OCI-LY3 (cell line): ENCODE results near the gene SYCP3.
A peak's percentile ranks its signal among the peaks of the same experiment; 100 is the strongest.

Experiments
- H2AFZ ChIP-seq: fragments of 200-600, 300-600 bp; shearing (Covaris generic); 2 replicates; pipeline ENCODE4 v1.6.0; 2014; ENCODE audit warnings: antibody characterized with exemption, low read depth, low read length
- H3K27ac ChIP-seq: fragments of 200-600, 300-600 bp; sonication (generic); 2 replicates; pipeline ENCODE4 v1.5.1; 2014; ENCODE audit warnings: mild to moderate bottlenecking, low read length, moderate library complexity, mixed read lengths
- H3K27me3 ChIP-seq: fragments of 200-600, 300-600 bp; sonication (generic); 2 replicates; pipeline ENCODE4 v1.6.1; 2014; ENCODE audit warnings: low read depth, low read length, mixed read lengths
- H3K36me3 ChIP-seq: fragments of 200-600, 300-600 bp; sonication (generic); replicated peaks from 2 replicates; pipeline ENCODE3; 2014; ENCODE audit warnings: low read depth, low read length, mixed read lengths
- H3K4me1 ChIP-seq: fragments of 300-600, 200-600 bp; sonication (generic); 2 replicates; pipeline ENCODE4 v1.6.1; 2014; ENCODE audit warnings: low read length, mixed read lengths
- H3K4me2 ChIP-seq: fragments of 200-600, 300-600 bp; sonication (generic); 2 replicates; pipeline ENCODE4 v1.6.1; 2014; ENCODE audit warnings: low read length, mixed read lengths
- H3K4me3 ChIP-seq: fragments of 300-600, 200-600 bp; sonication (generic); 2 replicates; pipeline ENCODE4 v1.5.1; 2014; ENCODE audit warnings: antibody characterized with exemption, mild to moderate bottlenecking, low read length, moderate library complexity
- H3K79me2 ChIP-seq: fragments of 300-600, 200-600 bp; shearing (Covaris generic); 2 replicates; pipeline ENCODE4 v1.6.1; 2014; ENCODE audit warnings: mild to moderate bottlenecking, low read length, mixed read lengths
- H3K9ac ChIP-seq: fragments of 300-600, 200-600 bp; shearing (Covaris generic); 2 replicates; pipeline ENCODE4 v1.6.0; 2014; ENCODE audit warnings: mild to moderate bottlenecking, low read length, moderate library complexity
- H3K9me3 ChIP-seq: fragments of 200-600, 300-600 bp; shearing (Covaris generic); 2 replicates; pipeline ENCODE4 v1.6.1; 2014; ENCODE audit warnings: low read length, mixed read lengths; ENCODE audit not compliant: insufficient read depth
- H4K20me1 ChIP-seq: fragments of 200-600, 300-600 bp; sonication (generic); 2 replicates; pipeline ENCODE4 v1.6.1; 2016; ENCODE audit warnings: low read length, mixed read lengths; ENCODE audit not compliant: insufficient read depth
- CTCF ChIP-seq: fragments of 200-600, 300-600 bp; sonication (generic); IDR thresholded peaks from 2 replicates; pipeline ENCODE4 v1.5.1; 2014; ENCODE audit warnings: antibody characterized with exemption, low read length, low read depth
- EZH2phosphoT487 ChIP-seq: fragments of 200-600 bp; shearing (Covaris generic); IDR thresholded peaks from 2 replicates; pipeline ENCODE4 v1.6.1; 2018; ENCODE audit warnings: antibody characterized with exemption, mixed run types, low read depth

SYCP3 gene

GRCh38 chr12:101703487-101703886, 35.8 kb downstream of the SYCP3 start:
- Histone ChIP-seq H3K9ac (no peak overlapping the region), H3K4me1 (peaks cover 3% of the 10 kb centered on the region; the same call in 1 of the 2 replicates), H4K20me1 (no peaks in the 10 kb centered on the region), H3K27ac (no peak overlapping the region), H3K79me2 (no peaks in the 10 kb centered on the region), H3K4me2 (no peak overlapping the region), H3K36me3 (no peaks in the 10 kb centered on the region), H2AFZ (no peak overlapping the region), H3K4me3 (no peak overlapping the region), H3K9me3 (no peaks in the 10 kb centered on the region), H3K27me3 (no peaks in the 10 kb centered on the region)
- TF ChIP-seq EZH2phosphoT487 (no peak), CTCF (no peak)

- H3K4me1 ChIP-seq = peaks cover 11% of the 10 kb centered on the region
- no peaks in the 10 kb centered on the region; the same call in 1 of the 2 replicates for H3K79me2 ChIP-seq
- H3K9me3 ChIP-seq = no peaks in the 10 kb centered on the region
- no peak overlapping the region for H3K9ac ChIP-seq
- no peaks in the 10 kb centered on the region for H3K36me3 ChIP-seq
- no peak overlapping the region for H3K4me3 ChIP-seq
- no peaks in the 10 kb centered on the region for H4K20me1 ChIP-seq
- no peaks in the 10 kb centered on the region for H3K27me3 ChIP-seq
- TF ChIP-seq EZH2phosphoT487 (no peak), CTCF (no peak)
- H3K27ac ChIP-seq = no peak overlapping the region
- no peak overlapping the region for H2AFZ ChIP-seq
- no peak overlapping the region for H3K4me2 ChIP-seq
Observed at GRCh38 chr12:101700299-101700820, 38.9 kb downstream of the SYCP3 start.

- H3K9ac ChIP-seq = peak overlapping the region; percentile 73; the same call in 1 of the 2 replicates
- peak overlapping the region; percentile 87 for H3K4me3 ChIP-seq
- no peak overlapping the region for H3K27ac ChIP-seq
Observed at GRCh38 chr12:101698800-101699347, 40.4 kb downstream of the SYCP3 start.

More at GRCh38 chr12:101698800-101699347, 40.4 kb downstream of the SYCP3 start:
- Histone ChIP-seq H3K9me3 (no peaks in the 10 kb centered on the region), H3K36me3 (no peaks in the 10 kb centered on the region), H4K20me1 (no peaks in the 10 kb centered on the region), H3K79me2 (no peaks in the 10 kb centered on the region; the same call in 1 of the 2 replicates), H2AFZ (0 out of 2 replicates have a peak overlapping the region, but pooled peaks have one; percentile 82), H3K4me1 (peaks cover 11% of the 10 kb centered on the region), H3K4me2 (peak overlapping the region; percentile 91), H3K27me3 (0 out of 2 replicates have a peak, but pooled peaks cover 5% of the 10 kb centered on the region)
- TF ChIP-seq CTCF (peak; percentile 38), EZH2phosphoT487 (no peak)
